ENCODE measurements around the gene KIAA0930.

The KIAA0930 gene

DNA sequence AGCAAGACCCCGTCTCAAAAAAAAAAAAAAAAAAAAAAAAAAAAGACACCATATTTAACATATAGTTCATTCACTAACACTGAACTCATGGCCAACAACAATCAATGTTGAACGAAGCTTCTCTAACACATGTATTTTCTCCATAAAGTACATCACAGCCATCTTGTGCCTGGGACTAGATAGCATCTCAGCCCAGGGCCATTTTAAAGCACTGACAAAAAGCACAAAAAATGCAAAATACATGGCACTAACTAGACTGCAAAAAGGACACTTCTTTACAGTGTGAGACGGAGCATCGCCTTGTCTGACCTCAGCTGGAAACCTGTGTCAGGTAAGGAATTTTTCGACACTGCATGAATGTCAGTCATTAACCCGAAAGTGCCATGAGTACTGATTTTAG lies 23.3 kb downstream of the KIAA0930 start:
- DNase-seq (ENCODE audit: low read depth, low spot score) = no peak

DNA sequence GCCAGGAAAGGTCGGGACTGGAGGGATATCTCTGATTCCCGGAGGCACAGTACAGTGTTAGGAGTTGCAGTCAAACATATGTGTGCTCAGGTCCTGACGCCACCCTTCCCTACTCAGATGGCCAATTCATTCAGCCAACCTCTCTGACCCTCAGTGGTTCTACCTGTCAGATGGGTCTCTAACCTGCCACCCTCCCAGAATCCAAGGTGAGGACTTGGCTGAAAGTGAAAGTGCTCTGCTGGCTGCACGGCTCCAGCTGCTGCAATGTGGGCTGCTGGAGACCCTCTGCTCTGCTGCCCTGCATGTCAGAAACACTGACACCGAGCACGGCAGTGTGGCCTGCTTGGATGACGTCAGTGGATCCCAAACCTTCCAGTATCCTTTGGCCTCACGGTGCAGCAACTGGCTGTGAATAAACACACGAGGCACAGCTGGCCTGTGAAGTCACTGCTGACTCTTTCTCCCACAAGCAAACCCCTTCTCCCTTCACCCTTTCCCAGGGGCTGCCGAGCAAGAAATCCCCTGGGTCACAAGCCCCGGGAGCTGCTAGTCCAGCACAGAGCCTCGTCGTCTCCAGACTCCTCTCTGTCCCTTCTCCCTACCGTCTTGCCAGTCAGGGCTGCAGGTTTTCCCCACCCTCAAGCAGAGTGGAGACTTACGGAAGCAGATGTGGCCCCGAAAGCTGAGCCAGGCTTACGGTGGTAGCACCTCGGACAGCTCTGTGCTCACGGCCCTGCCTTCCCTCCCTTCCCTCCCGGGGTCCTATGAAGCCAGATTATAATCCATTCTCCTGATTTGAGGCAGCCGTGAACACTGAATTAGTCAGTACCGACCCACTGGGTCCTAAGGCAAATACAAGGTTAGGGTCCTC lies 24.3 kb downstream of the KIAA0930 start:
- no peak for DNase-seq (ENCODE audit: low read depth, low spot score)

DNA sequence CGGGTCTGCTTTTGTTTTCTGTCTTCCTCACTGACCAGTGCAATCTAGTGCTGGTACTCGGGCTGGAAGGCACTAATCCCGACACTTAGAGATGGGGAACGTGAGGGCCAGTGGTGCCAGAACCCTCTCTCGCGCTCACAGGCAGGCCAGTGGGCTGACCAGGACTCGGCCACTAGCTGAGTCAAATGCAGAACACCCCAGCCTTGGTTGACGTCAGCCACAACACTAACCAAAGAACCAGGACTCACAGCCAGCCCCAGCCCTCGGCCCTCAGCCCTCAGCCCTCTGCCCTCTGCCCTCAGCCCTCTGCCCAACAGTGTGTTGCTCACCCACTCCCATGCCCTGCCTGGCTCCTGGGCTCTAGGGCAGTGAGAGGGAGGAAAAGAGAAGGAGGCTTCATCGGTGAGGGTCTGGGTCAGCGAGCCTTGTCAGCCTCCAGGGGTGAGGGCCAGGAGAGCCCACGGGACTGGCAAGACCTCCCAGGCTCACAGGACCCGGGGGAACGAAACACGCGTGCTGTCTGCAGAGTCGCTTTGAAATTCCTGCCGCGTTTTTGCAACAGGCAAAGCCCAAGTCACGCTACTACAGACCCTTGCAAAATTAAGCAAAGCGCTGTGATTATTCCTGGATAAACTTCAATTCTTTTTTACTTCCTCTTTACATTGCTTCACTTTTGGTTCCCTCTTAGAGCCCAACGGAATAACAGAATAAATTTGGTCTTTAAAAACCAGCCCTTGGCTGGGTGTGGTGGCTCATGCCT lies 27.5 kb downstream of the KIAA0930 start:
- DNase-seq (ENCODE audit: low read depth, low spot score) = no peak

DNA sequence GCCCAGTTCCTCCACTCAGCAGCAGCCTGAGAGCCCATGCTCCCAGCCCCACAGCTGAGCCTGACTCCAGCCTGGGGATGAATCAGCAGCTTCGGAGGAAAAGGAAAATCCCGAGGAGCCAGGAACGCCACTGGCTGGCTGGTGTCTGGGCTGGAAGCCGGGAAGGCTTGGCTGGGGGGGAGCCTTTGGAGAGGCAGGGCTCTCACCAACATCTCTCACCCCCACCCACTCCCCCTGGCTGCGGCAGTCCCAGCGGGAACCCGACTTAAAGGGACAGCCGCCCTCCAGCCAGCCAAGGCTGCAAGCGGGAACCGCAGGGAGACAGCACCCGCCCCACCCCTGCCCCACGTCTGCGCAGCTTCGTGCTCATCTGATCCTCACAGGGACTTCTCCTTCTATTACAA lies 28.4 kb downstream of the KIAA0930 start:
- DNase-seq (ENCODE audit: low read depth, low spot score) = no peak

- DNase-seq (ENCODE audit: low read depth, low spot score) = no peak
Observed at GRCh38 chr22:45211848-45212247, 28.8 kb downstream of the KIAA0930 start.

DNA sequence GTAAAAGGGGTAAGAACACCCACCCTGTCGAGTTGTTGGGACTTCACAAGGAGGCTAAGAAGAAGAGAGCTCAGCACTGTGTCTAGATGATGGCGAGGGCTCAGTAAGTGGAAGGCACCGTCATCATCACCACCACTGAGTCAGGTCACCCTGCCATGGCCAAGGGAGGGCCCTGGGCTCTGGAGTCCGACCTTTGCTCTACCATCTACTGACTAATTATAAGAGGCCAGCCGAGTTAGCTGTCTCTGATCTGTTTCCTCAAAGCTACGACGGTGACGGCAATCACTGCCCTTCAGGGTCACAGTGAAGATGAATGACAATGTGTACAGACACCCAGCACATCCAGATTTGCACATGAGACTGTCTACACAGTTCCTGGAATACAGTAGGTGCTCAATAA lies 29.3 kb downstream of the KIAA0930 start:
- no peak for DNase-seq (ENCODE audit: low read depth, low spot score)

GRCh38 chr22:45210991-45211390 lies 29.7 kb downstream of the KIAA0930 start:
- no peak for DNase-seq (ENCODE audit: low read depth, low spot score)

- DNase-seq (ENCODE audit: low read depth, low spot score) = no peak
Observed at GRCh38 chr22:45210577-45210976, 30.1 kb downstream of the KIAA0930 start.

DNA sequence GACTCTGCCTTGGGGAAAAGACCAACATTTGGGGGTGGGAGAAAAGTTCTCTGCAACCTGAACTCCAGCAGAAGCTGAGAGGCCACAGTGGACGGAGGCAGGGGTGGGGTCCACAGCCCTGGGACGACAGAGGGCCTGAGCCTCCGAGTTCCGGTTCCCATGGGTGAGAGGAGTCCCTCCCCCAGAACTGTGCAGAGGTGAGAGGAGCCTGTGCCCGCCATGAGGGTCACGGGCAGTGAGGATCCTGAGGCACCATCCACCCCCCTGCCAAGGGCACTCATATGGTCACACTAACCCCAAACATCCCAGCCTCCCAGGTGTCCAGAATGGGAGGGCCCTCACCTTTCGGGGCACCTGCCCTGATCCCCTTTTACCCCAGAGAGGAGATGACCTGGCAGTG lies 30.5 kb downstream of the KIAA0930 start:
- no peak for DNase-seq (ENCODE audit: low read depth, low spot score)

DNA sequence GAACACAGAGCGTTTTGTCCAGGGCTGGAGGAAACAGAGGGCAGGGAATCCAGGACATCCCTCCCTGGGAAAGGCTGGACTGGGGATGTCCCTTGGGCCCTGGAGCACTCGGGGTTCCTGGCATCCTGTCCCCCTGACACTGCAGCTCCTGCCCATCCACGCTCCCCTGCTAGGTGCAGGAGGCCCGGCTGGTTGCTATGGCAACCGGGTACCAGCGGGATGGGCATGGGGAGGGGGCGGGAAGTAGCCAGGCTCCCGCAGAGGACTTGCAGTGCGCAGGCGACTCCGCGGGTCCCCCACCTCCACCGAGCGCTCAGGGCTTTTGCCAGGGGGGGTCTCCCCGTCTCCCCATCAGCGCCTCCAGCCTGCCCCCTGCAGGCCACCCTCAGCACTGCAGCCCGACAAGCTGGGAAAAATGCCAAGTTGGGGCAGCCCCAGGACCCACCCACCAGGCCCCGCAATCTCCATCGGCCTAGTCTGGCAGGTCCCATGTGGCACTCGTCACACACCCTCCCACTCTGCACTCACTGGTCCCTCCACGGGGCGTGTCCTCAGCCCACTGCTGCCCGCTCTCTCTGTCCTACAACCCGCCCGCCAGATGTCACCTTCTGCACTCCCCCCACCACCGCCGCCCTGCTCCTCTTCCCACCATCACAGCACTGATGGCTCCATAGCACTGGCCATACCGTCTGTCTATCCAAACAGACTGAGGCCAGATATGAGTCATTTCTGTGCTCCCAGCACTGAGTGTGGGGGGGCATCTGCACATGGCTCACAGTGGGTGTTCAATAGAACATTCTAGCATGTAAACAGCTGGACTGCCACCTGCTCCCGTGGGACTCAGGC lies 31.5 kb downstream of the KIAA0930 start:
- no peak for DNase-seq (ENCODE audit: low read depth, low spot score)

DNA sequence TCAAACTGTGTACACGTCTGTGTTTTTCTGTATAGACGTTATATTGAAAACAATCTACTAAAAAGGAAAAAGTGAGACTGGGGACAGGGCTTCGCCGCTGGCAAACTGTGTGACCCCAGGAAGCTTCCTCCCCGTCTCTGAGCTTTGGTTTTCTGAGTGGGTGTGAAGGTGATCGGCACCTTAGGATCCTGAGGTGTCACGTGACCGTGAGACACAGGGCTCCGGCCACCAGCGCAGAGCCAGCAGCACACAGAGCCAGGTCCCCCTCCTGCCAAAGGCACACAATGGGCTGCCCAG lies 32.0 kb downstream of the KIAA0930 start:
- no peak for DNase-seq (ENCODE audit: low read depth, low spot score)

- DNase-seq (ENCODE audit: low read depth, low spot score) = no peak
Observed at GRCh38 chr22:45207981-45208664, 32.6 kb downstream of the KIAA0930 start.

- DNase-seq (ENCODE audit: low read depth, low spot score) = no peak
Observed at GRCh38 chr22:45207533-45207932, 33.2 kb downstream of the KIAA0930 start.

DNA sequence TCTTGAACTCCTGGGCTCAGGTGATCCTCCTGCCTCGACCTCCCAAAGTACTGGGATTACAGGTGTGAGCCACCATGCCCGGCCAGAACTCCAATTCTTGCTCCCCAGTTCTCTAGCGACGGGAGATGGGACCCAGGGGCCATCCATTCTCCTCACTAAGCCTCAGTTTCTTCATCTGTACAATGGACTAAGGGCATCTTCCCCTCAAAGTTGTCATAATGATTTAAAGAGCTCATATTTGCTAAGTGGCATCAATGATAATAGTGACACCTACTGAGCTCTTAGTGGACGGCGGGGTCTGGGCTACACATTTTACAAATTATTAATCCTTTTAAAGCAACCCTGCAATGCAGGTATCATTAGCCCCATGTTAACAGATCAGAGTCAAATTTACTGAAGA lies 34.5 kb downstream of the KIAA0930 start:
- no peak for DNase-seq (ENCODE audit: low read depth, low spot score)

- no peak for DNase-seq (ENCODE audit: low read depth, low spot score)
Observed at GRCh38 chr22:45205276-45205925, 35.3 kb downstream of the KIAA0930 start.

DNA sequence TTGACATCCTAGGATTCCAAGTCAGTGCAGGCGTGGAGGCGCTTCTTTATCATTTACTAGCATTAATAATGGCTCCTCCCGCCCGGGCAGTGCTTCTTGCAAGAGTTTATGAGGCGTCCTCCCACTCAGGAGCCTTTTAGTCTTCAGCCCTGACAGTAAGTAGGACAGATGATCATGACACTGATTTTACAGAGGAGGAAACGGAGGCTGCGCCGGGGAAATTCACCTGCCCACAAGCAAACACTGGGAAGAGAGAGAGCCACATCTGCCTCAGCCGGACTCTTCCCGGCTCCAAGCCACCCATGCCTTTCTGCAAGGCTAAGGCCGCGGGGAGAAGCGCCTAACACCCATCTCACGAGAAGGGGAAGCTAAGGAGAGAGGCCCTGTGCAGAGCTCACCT lies 35.9 kb downstream of the KIAA0930 start:
- DNase-seq (ENCODE audit: low read depth, low spot score) = no peak

GRCh38 chr22:45204241-45204640 lies 36.5 kb downstream of the KIAA0930 start:
- DNase-seq (ENCODE audit: low read depth, low spot score) = no peak

- no peak for DNase-seq (ENCODE audit: low read depth, low spot score)
Observed at GRCh38 chr22:45203150-45203951, 37.3 kb downstream of the KIAA0930 start.

- DNase-seq (ENCODE audit: low read depth, low spot score) = no peak
Observed at GRCh38 chr22:45202333-45203149, 38.2 kb downstream of the KIAA0930 start.
